ENCODE measurements around the gene PCID2.
A peak's percentile ranks its signal among the peaks of the same experiment; 100 is the strongest.

PCID2 gene

DNA sequence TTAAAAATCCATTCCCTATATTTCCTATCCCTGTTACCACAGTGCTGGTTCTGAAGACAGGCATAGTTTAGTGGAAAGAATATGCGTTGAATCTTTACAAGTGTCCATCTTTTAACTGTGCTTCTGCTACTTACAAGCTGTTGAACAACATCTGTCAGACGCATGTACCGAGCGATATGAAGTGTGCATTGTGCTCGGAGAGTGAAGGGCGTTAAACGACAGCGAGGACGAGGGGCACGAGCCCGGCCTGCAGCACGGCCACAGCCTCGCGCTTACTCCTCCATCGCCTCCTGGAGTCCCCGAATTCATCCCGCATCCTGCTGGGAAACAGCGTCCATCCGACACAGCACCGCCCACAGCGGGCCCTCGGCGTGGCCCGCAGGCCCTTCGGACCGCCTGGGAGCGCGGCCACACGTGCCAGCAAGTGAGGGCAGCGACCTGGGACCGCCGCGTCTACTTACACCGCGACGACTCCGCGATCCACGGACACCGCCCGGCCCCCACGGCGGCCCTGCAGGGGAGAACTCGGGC lies 514 bp downstream of the PCID2 start:
- peak overlapping the region; percentile 88 for H3K4me3 ChIP-seq (ENCODE audit: low read depth, low read length)

DNA sequence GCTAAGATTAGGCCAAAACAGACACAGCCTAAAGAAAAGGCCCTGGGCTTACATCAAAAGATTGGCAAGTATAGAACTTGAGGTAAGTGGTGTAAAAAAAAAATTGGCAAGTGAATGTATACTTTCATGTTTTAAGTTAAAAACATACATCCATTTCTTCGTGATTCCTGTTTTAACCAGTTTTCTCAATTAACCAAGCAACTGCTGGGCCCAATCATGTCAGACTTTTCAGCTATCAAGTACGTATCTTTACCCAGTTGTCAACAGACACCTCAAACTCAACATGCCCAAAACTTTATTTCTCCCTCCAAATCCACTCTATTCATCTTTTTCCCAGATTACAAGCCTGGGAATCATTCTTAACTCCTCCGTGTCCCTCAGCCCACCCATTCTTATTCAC lies 1.0 kb downstream of the PCID2 start:
- no peak for TF ChIP-seq CTCF (IDR thresholded peaks at IDR 0.05; ENCODE audit: low read depth, low read length)

More for the DNA sequence above, 514 bp downstream of the PCID2 start:
- no peak for TF ChIP-seq CTCF (IDR thresholded peaks at IDR 0.05; ENCODE audit: low read depth, low read length)

DNA sequence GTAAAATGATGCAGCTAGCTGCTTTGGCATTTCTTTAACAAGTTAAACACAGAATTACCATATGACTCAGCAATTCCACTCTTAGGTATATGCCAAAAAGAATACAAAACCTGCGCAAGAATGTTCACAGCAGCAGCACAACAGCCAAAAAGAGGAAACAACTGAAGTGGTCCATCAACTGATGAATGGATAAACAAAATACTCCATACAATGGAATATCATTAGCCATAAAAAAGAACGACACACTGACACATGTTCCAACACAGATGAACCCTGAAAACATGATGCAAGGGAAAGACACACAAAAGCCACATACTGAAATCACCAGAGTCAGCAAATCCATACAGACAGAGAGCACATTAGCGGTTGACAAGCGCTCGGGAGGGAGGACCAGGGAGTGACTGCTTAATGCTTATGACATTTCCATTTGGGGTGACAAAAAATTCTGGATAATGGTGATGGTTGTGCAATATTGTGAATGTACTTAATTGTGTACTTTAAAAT lies 3.0 kb downstream of the PCID2 start:
- no peak for TF ChIP-seq CTCF (IDR thresholded peaks at IDR 0.05; ENCODE audit: low read depth, low read length)
- no peak overlapping the region for H3K4me3 ChIP-seq (ENCODE audit: low read depth, low read length)

More for the DNA sequence above, 1.0 kb downstream of the PCID2 start:
- H3K4me3 ChIP-seq (ENCODE audit: low read depth, low read length) = peak overlapping the region; percentile 88

- no peak overlapping the region for H3K4me3 ChIP-seq (ENCODE audit: low read depth, low read length)
- no peak for TF ChIP-seq CTCF (IDR thresholded peaks at IDR 0.05; ENCODE audit: low read depth, low read length)
These were observed 4.1 kb downstream of the PCID2 start for GRCh38 chr13:113204378-113204734.

GRCh38 chr13:113203507-113204377 lies 4.7 kb downstream of the PCID2 start:
- no peak for TF ChIP-seq CTCF (IDR thresholded peaks at IDR 0.05; ENCODE audit: low read depth, low read length)

GRCh38 chr13:113202912-113203311 lies 5.6 kb downstream of the PCID2 start:
- TF ChIP-seq CTCF (IDR thresholded peaks at IDR 0.05; ENCODE audit: low read depth, low read length) = no peak
- H3K4me3 ChIP-seq (ENCODE audit: low read depth, low read length) = no peak overlapping the region

More at GRCh38 chr13:113203507-113204377, 4.7 kb downstream of the PCID2 start:
- no peak overlapping the region for H3K4me3 ChIP-seq (ENCODE audit: low read depth, low read length)

GRCh38 chr13:113201815-113202214 lies 6.7 kb downstream of the PCID2 start:
- H3K4me3 ChIP-seq (ENCODE audit: low read depth, low read length) = no peak overlapping the region
- no peak for TF ChIP-seq CTCF (IDR thresholded peaks at IDR 0.05; ENCODE audit: low read depth, low read length)
